Adrenal gland (tissue), 5 donors: ENCODE results near the gene POLR2J.
"Not testable (repeated sequence)": the region's sequence is repeated elsewhere in the genome, so short reads cannot be mapped to it uniquely, and the experiment has no call there.

Source experiments
- CTCF ChIP-seq, 6 experiments: fragments of 450-650 bp in 4 of 6; fragments of 200-600 bp in 2 of 6; sonication (generic) in 1 of 6; IDR thresholded peaks; 1 replicate in 5 of 6; 2 replicates in 1 of 6; pipeline versions ENCODE4 v1.5.1 to v1.8.0; 2016 to 2021; ENCODE audit warnings: antibody characterized with exemption in 6 of 6, mild to moderate bottlenecking in 2 of 6, moderate library complexity in 1 of 6
- POLR2A ChIP-seq, 2 donors: fragments of 450-650 bp; IDR thresholded peaks; one replicate each; pipeline ENCODE4 v1.6.1; 2017; ENCODE audit warnings: antibody characterized with exemption in 2 of 2, mild to moderate bottlenecking in 2 of 2, moderate library complexity in 1 of 2
- donor health status: DM: no; HTN: no; CAD: no.

GRCh38 chr7:102515889-102516288, 37.2 kb upstream of the POLR2J start:
- not testable (repeated sequence) for TF ChIP-seq POLR2A, CTCF (IDR thresholded peaks at IDR 0.05)
